HCT116 (cell line): ENCODE measurements around the gene PRMT9. TPM values are rescaled to one million over a fixed set of nuclear protein-coding genes. Genes with fewer than 3 reads are reported as not detected.

Experiments used
- ATAC-seq: fragments of 200-7000 bp; cut with Tn5 transposase; 2 replicates; pipeline ENCODE4 v1.9.1; 2020; ENCODE audit warnings: mild to moderate bottlenecking, moderate library complexity
- BruUV-seq: library from RNA; stranded (reverse); fragments of 400-500 nt; replicated peaks from 2 replicates; lab custom pipeline; 2021; lab: Mats Ljungman, UMichigan
- CTCF ChIA-PET: fragments of 300-600 bp; sonication (Branson Sonifier 250); formaldehyde crosslinking; loops from one replicate; lab custom pipeline; 2021; ENCODE audit warnings: antibody characterized with exemption; lab: Charles Lee
- POLR2A ChIA-PET: fragments of 300-600, 350-600 bp; sonication (Branson Sonifier 250); formaldehyde crosslinking; loops from one replicate; lab custom pipeline; 2021; ENCODE audit warnings: antibody characterized with exemption; lab: Charles Lee
- RAD21 ChIA-PET, 2 experiments: fragments of 300-600 bp; sonication (Branson Sonifier 250); formaldehyde crosslinking; loops; one replicate each; lab custom pipeline; 2023; ENCODE audit warnings: low total read pairs in 2 of 2; ENCODE audit not compliant: uncharacterized antibody in 2 of 2, unreplicated experiment in 2 of 2, low non-redundant PET in 1 of 2; lab: Charles Lee
- DNase-seq: peaks from one replicate; pipeline ENCODE4 v3.0.0-alpha.2; 2010; ENCODE audit warnings: low read depth, low spot score
- H2AFZ ChIP-seq: fragments of 200-600 bp; shearing (Covaris generic), sonication (generic); 2 replicates; pipeline ENCODE4 v1.6.1; 2017; ENCODE audit warnings: low read depth, mixed run types, mixed read lengths, antibody characterized with exemption, low read length; ENCODE audit not compliant: poor library complexity, severe bottlenecking
- H3K27ac ChIP-seq: 2 replicates; pipeline ENCODE4 v1.5.1; 2012; ENCODE audit warnings: low read depth, low read length
- H3K27me3 ChIP-seq: fragments of 200-600 bp; sonication (generic); 2 replicates; pipeline ENCODE4 v1.6.1; 2016; ENCODE audit warnings: mixed run types, low read length, mixed read lengths; ENCODE audit not compliant: insufficient read depth
- H3K36me3 ChIP-seq, 2 experiments: fragments of 200-500 bp in 1 of 2; fragments of 200-600 bp in 1 of 2; sonication (Bioruptor generic) in 1 of 2; sonication (generic) in 1 of 2; 2 replicates each; pipeline versions ENCODE4 v1.5.1 to v1.6.1; 2014 to 2016; ENCODE audit warnings: low read length in 2 of 2, inconsistent platforms in 1 of 2, mixed read lengths in 1 of 2, mixed run types in 1 of 2; ENCODE audit not compliant: insufficient read depth in 2 of 2, control insufficient read depth in 1 of 2
- H3K4me1 ChIP-seq, 2 experiments: fragments of 200-600 bp in 1 of 2; sonication (generic) in 1 of 2; 2 replicates each; pipeline versions ENCODE4 v1.5.1 to v1.6.1; 2012 to 2017; ENCODE audit warnings: low read length in 2 of 2, inconsistent platforms in 1 of 2, mild to moderate bottlenecking in 1 of 2, mixed read lengths in 1 of 2, mixed run types in 1 of 2, moderate library complexity in 1 of 2; ENCODE audit not compliant: insufficient read depth in 2 of 2, control insufficient read depth in 1 of 2
- H3K4me2 ChIP-seq: fragments of 200-600 bp; sonication (generic); 2 replicates; pipeline ENCODE4 v1.6.1; 2017; ENCODE audit warnings: mixed run types, low read length, mixed read lengths
- H3K4me3 ChIP-seq, 2 experiments: fragments of 200-600 bp in 1 of 2; sonication (generic) in 1 of 2; replicated peaks in 1 of 2; 2 replicates each; pipeline ENCODE4 v1.5.1; 2011 to 2016; ENCODE audit warnings: low read length in 2 of 2, control low read depth in 1 of 2, low read depth in 1 of 2, mild to moderate bottlenecking in 1 of 2, mixed read lengths in 1 of 2, mixed run types in 1 of 2
- H3K79me2 ChIP-seq: fragments of 200-600 bp; sonication (generic); 2 replicates; pipeline ENCODE4 v1.6.1; 2017; ENCODE audit warnings: mild to moderate bottlenecking, mixed run types, low read length, moderate library complexity, mixed read lengths; ENCODE audit not compliant: insufficient read depth
- H3K9ac ChIP-seq: fragments of 200-600 bp; sonication (generic); 2 replicates; pipeline ENCODE4 v1.6.1; 2016; ENCODE audit warnings: low read length, mixed read lengths
- H3K9me2 ChIP-seq: fragments of 200-600 bp; sonication (generic), shearing (Covaris generic); 2 replicates; pipeline ENCODE4 v1.6.1; 2017; ENCODE audit warnings: mixed run types, mild to moderate bottlenecking, moderate library complexity; ENCODE audit not compliant: insufficient read depth
- H3K9me3 ChIP-seq, 2 experiments: fragments of 200-500 bp in 1 of 2; fragments of 200-600 bp in 1 of 2; sonication (Bioruptor generic) in 1 of 2; sonication (generic) in 1 of 2; 2 replicates each; pipeline ENCODE4 v1.6.1; 2014 to 2017; ENCODE audit warnings: low read length in 2 of 2, mixed read lengths in 2 of 2, inconsistent platforms in 1 of 2, low read depth in 1 of 2, mild to moderate bottlenecking in 1 of 2, mixed run types in 1 of 2, moderate library complexity in 1 of 2; ENCODE audit not compliant: control insufficient read depth in 1 of 2, insufficient read depth in 1 of 2
- H4K20me1 ChIP-seq: fragments of 200-600 bp; sonication (generic), shearing (Covaris generic); 2 replicates; pipeline ENCODE4 v1.6.1; 2017; ENCODE audit warnings: mixed run types, mild to moderate bottlenecking, moderate library complexity; ENCODE audit not compliant: insufficient read depth
- CBX3 ChIP-seq: IDR thresholded peaks from 2 replicates; pipeline ENCODE4 v1.6.1; 2012; ENCODE audit warnings: low read depth
- CEBPB ChIP-seq: IDR thresholded peaks from 2 replicates; pipeline ENCODE4 v1.6.1; 2012; ENCODE audit warnings: low read depth
- CTCF ChIP-seq, 3 experiments: fragments of 200-600 bp in 1 of 3; sonication (generic) in 1 of 3; IDR thresholded peaks in 2 of 3; conservative IDR thresholded peaks in 1 of 3; 2 replicates each; pipeline ENCODE4 v1.5.1; 2012 to 2017; ENCODE audit warnings: low read depth in 2 of 3, low read length in 2 of 3, antibody characterized with exemption in 1 of 3, borderline replicate concordance in 1 of 3, control low read depth in 1 of 3, mild to moderate bottlenecking in 1 of 3, mixed read lengths in 1 of 3, mixed run types in 1 of 3, moderate library complexity in 1 of 3; ENCODE audit not compliant: insufficient read depth in 1 of 3
- EGR1 ChIP-seq: IDR thresholded peaks from 2 replicates; pipeline ENCODE4 v1.6.1; 2012; ENCODE audit warnings: low read depth
- ELF1 ChIP-seq: IDR thresholded peaks from 2 replicates; pipeline ENCODE4 v1.6.1; 2012; ENCODE audit warnings: low read depth, borderline replicate concordance
- EZH2 ChIP-seq: fragments of 200-600 bp; sonication (generic); IDR thresholded peaks from 2 replicates; pipeline ENCODE4 v1.6.1; 2017; ENCODE audit warnings: antibody characterized with exemption, mixed run types
- EZH2phosphoT487 ChIP-seq: fragments of 200-600 bp; IDR thresholded peaks from 2 replicates; pipeline ENCODE4 v1.6.1; 2018; ENCODE audit warnings: antibody characterized with exemption, borderline replicate concordance
- FOSL1 ChIP-seq: IDR thresholded peaks from 2 replicates; pipeline ENCODE4 v1.6.1; 2012; ENCODE audit warnings: low read depth
- JUND ChIP-seq: IDR thresholded peaks from 2 replicates; pipeline ENCODE4 v1.6.1; 2012
- MAX ChIP-seq: IDR thresholded peaks from 2 replicates; pipeline ENCODE4 v1.6.1; 2012
- POLR2A ChIP-seq: IDR thresholded peaks from 2 replicates; pipeline ENCODE4 v1.7.0; 2011; ENCODE audit warnings: borderline replicate concordance; ENCODE audit not compliant: insufficient read depth, insufficient read length; ENCODE audit errors: extremely low read depth
- POLR2AphosphoS5 ChIP-seq: IDR thresholded peaks from 2 replicates; pipeline ENCODE4 v1.6.1; 2011; ENCODE audit warnings: mild to moderate bottlenecking, low read depth, low read length, moderate library complexity
- REST ChIP-seq: IDR thresholded peaks from 2 replicates; pipeline ENCODE4 v1.6.1; 2012; ENCODE audit warnings: low read depth
- SP1 ChIP-seq: IDR thresholded peaks from 2 replicates; pipeline ENCODE4 v1.6.1; 2012; ENCODE audit warnings: low read depth
- SRF ChIP-seq: IDR thresholded peaks from 2 replicates; pipeline ENCODE4 v1.6.1; 2012; ENCODE audit warnings: low read depth
- YY1 ChIP-seq: IDR thresholded peaks from 2 replicates; pipeline ENCODE4 v1.6.1; 2011; ENCODE audit warnings: low read length, low read depth, moderate library complexity, mild to moderate bottlenecking; ENCODE audit not compliant: insufficient replicate concordance; ENCODE audit errors: extremely low read depth
- ZNF274 ChIP-seq: fragments of 200-500 bp; sonication (Bioruptor generic); IDR thresholded peaks from 2 replicates; pipeline ENCODE4 v1.6.1; 2014; ENCODE audit warnings: mild to moderate bottlenecking, low read depth, low read length, inconsistent platforms
- intact Hi-C: fragments of 100-400 bp; cut with micrococcal nuclease; formaldehyde crosslinking; loops from 2 replicates; pipeline ENCODE4 v1.10.0; 2022
- total RNA-seq: library from RNA; stranded (reverse); gene quantifications from one replicate; pipeline ENCODE4 v1.2.1, GENCODE V29; 2021; ENCODE audit not compliant: unreplicated experiment

PRMT9 gene
- total RNA-seq, 1 experiment from 2014 or later, result 5.8 TPM

- H3K27ac ChIP-seq, result no peak overlapping the region
- H3K9me3 ChIP-seq, result no peaks in the 10 kb centered on the region
- TF ChIP-seq SRF (no peak), POLR2AphosphoS5 (no peak), REST (no peak), POLR2A (no peak), CTCF (IDR thresholded peaks at IDR 0.05 in 2 of 3, conservative IDR thresholded peaks at IDR 0.05 in 1 of 3; ENCODE audit: borderline replicate concordance in 1 of 3, insufficient read depth in 1 of 3, low read depth in 2 of 3, low read length in 2 of 3) (no peak), JUND (no peak), EZH2phosphoT487 (no peak), YY1 (no peak), SP1 (no peak), ELF1 (no peak), CEBPB (no peak), CBX3 (no peak), EGR1 (no peak), FOSL1 (no peak), ZNF274 (no peak), MAX (no peak), EZH2 (no peak)
- H4K20me1 ChIP-seq, result no peaks in the 10 kb centered on the region; the same call in 1 of the 2 replicates
- H3K4me2 ChIP-seq, result no peak overlapping the region
- H3K9me2 ChIP-seq, result no peaks in the 10 kb centered on the region
- intact Hi-C loops, result no loop called here
- H3K27me3 ChIP-seq, result no peaks in the 10 kb centered on the region
- ChIA-PET RAD21 (no interaction called here), POLR2A (no interaction called here), CTCF (no interaction called here)
- H3K36me3 ChIP-seq, result no peaks in the 10 kb centered on the region
- ATAC-seq (no peak), DNase-seq (no peak)
- no TSS peak for BruUV-seq
- H2AFZ ChIP-seq, result no peak overlapping the region
- H3K9ac ChIP-seq, result no peak overlapping the region
- no peak overlapping the region for H3K4me3 ChIP-seq
- no peaks in the 10 kb centered on the region for H3K4me1 ChIP-seq
- no peaks in the 10 kb centered on the region for H3K79me2 ChIP-seq
Measured at GRCh38 chr4:147607471-147607870, 76.5 kb downstream of the PRMT9 start.
